GM18861 (cell line): ENCODE data around the gene TOP2A.
"Not testable (repeated sequence)": the region's sequence is repeated elsewhere in the genome, so short reads cannot be mapped to it uniquely, and the experiment has no call there.

Source experiments
- ATAC-seq: cut with Tn5 transposase; IDR thresholded peaks from one replicate; pipeline ENCODE4 v1.9.1; 2021; ENCODE audit not compliant: unreplicated experiment

TOP2A gene

DNA sequence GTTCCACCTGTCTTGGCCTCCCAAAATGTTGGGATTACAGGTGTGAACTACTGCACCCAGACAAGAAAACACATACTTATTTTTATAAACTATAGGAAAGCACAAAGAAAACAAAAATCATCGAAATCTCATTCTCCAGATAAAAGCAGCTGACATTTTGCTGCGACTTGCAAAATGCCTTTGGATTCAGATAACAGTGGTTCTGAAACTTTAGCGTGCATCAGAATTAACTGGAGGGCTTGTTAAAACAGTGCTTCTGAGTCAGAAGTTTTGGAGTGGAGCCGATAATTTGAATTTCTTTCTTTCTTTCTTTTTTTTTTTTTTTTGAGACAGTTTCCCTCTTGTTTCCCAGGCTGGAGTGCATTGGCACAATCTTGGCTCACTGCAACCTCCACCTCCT is 35.4 kb downstream of the TOP2A start:
- no peak for ATAC-seq

DNA sequence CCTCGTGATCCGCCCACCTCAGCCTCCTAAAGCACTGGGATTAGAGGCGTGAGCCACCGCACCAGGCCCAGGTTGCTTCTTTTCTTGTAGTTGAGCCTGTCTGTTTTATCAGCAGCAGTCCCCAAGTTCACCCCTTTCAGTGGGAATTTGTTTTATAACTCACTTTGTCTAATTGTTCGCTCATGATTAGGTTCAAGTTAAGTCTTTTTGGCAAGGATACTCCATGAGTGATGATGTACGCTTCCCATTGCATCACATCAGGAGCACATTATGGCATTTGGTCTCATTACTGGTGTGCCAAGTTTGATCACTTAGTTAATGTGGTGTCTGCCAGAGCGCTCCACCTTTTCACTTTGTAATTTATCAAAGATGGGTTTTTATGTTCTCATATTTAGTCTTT is 38.7 kb downstream of the TOP2A start:
- ATAC-seq, result no peak

DNA sequence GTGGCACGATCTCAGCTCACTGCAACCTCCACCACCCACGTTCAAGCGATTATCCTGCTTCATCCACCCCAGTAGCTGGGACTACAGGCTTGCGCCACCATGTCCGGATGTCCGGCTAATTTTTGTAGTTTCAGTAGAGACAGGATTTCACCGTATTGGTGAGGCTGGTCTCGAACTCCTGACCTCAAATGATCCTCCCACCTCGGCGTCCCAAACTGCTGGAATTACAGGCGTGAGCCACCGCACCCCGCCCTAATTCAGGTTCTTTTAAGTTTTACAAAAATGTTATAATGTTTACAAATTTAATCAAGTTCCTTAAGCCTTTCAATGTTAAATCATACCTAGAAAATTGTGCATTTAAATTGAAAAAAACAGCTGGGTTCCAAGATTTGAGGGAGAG is 39.9 kb downstream of the TOP2A start:
- ATAC-seq, result no peak

DNA sequence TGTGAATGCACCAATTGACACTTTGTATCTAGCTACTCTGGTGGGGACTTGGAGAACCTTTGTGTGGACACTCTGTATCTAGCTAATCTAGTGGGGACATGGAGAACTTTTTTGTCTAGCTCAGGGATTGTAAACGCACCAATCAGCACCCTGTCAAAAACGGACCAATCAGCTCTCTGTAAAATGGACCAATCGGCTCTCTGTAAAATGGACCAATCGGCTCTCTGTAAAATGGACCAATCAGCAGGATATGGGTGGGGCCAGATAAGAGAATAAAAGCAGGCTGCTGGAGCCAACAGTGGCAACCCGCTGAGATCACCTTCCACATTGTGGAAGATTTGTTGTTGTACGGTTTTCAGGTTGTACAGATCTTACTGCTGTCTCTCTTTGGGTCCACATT is 41.2 kb downstream of the TOP2A start:
- not testable (repeated sequence) for ATAC-seq

DNA sequence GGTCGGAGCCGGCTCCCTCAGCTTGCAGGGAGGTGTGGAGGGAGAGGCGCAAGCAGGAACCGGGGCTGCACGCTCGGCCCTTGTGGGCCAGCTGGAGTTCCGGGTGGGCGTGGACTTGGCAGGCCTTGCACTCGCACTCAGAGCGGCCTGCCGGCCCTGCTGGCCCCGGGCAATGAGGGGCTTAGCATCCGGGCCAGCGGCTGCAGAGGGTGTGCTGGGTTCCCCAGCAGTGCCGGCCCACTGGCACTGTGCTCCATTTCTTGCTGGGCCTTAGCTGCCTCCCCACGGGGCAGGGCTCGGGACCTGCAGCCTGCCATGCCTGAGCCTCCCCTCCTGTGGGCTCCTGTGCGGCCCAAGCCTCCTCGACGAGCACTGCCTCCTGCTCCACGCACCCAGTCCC is 41.9 kb downstream of the TOP2A start:
- ATAC-seq, result not testable (repeated sequence)

DNA sequence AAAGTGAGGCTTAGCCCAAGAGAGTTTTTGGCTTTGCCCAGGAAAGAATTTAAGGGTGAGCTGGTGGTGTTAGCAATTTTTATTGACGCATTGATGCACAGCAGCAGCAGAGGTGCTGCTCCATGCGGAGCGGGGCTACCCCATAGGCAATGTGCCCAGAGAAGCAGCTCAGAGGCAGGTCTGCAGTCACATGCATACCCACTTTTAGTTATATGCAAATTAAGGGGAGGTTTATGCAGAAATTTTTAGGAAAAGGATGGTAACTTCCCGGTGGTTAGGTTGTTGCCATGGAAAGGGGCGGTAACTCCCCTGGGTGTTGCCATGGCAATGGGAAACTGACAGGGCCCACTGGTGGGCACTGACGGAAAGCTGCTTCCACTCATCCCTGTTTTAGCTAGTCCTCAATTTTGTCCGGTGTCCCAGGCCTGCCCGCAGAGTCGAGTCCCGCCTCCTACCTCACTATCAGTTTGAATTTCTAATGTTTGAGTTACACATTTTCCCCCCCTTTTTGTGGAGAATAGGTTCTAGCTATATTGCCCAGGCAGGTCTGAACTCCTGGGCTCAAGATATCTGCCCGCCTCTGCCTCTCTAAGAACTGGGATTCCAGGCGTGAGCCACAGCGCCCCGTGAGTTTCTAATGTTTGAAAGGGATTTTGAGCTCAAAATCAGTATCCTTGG is 42.7 kb downstream of the TOP2A start:
- ATAC-seq, result no peak

DNA sequence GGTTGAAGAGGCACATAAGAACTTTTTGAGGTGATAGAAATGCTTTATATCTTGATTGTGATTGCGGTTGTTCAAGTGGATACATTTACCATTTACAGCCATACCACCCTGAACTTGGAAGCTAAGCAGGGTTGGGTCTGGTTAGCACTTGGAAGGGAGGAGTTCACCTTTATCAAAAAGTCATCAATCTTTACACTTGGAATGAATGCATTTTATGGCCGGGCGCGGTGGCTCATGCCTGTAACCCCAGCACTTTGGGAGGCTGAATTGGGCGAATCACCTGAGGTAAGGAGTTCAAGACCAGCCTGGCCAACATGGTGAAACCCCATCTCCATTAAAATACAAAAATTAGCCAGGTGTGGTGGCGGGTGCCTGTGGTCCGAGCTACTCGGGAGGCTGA is 43.7 kb downstream of the TOP2A start:
- ATAC-seq, result no peak

DNA sequence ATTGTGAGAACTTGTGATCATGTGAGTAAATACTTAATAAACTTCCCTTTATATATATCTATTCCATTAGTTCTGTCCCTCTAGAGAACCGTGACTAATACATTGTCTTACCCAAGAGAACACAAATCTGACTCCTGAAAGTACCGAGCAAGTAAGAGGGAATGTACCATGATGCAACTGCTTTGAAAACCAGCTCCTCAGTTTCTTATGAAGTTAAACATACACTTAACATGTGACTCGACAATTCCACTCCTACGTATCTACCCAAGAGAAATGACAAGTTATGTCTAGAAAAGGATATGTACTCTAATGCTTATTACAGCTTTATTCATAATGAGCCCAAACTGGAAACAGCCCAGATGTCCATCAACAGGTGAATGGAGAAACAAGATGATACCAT is 44.4 kb downstream of the TOP2A start:
- no peak for ATAC-seq

DNA sequence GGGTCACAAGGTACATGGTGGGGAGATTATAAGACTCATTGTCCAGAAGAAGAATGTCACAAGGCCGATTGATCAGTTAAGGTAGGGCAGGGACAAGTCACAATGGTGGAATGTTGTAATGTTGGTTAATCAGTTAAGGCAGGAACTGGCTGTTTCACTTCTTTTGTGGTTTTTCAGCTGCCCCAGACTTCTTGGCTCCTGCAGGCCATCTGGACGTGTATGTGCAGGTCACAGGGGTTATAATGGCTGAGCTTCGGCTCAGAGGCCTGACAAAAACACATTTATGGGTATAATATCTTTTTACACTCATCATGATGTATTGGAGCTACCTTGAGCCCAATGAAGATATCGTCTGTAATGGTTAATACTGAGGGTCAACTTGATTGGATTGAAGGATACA is 45.1 kb downstream of the TOP2A start:
- not testable (repeated sequence) for ATAC-seq

DNA sequence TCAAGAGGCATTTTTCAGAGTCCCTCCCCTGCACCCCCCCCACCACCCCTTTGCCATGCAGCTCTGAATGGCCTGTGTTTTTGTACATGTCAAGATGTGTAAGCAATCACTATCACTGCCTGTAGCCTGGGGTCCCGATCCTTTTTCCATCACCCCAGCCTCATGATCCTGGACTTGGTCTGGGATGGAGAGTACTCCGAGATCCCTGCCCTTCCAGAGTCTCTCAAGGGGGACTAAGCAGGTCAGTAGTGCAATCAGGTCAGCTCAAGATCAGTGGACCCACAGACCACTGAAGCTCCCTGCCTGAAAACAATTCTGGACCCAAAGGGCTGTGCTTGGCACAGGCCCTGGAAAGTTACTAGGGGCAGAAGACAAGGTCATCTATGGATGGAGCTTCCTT is 45.7 kb downstream of the TOP2A start:
- ATAC-seq, result no peak

DNA sequence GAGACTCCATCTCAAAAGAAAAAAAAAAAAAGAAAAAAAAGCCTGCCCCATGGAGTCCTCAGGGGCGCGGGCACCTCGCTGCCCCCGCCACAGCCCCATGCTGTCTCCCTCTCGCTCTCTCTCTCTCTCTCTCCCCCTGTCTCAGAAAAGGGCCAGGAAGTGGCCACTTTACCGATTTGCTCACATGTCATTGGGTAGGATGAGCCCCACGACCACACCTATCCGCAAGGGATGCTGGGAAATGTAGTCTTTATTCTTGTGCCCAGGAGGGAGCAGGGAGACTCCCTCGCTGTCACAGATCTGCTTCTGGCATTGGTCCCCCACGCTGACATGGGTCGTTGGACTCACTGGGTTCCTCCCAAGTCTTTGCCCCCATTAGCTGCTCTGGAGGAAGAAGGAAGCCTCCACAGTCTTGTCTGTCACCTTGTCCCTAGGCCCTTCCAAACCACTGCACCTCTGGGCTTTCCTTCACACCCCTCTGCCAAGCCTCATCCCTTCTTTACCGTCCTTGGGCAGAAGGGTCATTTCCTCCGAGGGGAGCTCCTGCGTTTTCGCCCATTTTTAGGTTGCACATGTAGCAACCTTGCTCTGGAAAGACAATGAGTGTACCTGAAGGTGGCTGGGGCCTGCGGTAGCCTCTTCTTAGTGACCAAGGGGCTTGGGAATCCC is 46.3 kb downstream of the TOP2A start:
- no peak for ATAC-seq

DNA sequence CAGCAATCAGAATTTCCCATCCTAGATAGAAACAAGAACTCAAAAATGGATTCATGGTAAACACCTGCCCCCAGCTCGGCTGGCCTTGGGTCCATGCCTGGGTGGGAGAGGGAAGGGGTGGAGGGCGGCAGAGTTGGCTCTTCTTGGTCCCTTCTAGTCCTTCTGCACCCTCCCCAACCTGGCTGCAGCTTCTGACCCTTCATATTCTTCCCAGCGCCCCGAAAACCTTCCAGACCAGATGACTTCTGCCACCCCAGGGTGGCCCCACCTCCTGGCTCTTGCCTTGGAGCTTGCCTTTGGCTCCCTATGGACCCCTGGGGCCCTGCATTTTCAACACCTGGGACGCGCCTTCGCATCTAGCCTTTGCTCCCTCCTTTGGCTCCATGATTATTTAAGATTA is 47.8 kb downstream of the TOP2A start:
- ATAC-seq, result no peak

DNA sequence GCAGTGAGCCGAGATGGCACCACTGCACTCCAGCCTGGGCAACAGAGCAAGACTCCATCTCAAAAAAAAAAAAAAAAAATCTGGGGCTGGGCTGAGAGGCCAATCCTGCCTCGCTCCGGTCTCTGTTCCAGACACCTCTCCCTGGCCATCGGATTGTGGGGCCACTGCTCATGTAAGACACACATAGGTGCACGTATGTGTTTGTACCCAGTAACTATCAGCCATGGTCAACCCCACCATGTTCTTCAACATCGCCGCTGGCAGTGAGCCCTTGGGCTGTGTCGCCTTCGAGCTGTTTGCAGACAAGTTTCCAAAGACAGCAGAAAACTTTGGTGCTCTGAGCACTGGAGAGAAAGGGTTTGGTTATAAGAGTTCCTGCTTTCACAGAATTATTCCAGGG is 50.0 kb downstream of the TOP2A start:
- ATAC-seq, result not testable (repeated sequence)

DNA sequence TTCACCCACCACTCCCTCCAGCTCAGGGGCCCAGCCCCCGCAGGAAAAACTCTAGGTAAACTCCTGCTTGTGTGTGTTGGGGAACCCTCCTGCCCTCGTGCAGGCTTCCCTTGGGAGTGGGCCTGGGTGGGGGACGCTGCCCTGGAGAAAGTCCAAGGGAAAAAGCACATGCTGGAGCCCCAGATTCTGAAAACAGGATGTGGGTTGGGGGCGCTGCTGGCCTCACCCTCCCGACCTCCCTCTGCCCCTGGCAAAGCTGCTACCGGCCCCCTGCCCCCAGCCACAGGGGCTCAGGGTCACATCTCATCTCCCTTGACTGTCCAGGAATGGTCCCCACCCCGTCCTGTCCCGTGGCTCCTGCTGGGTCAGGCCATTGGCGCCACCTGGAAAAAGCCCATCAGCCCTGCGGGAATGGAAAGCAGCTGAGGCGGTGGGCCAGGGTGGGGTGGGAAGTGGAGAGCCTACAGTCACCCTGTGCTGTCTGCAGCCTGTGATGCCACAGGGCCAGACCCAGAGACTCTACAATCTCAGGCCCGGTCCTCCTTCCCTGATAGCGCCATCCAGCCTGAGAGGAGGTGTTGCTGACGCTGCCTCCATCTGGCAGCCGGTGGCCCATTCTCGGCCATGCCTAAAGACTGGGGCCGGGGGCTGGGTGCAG is 50.7 kb downstream of the TOP2A start:
- ATAC-seq, result no peak

DNA sequence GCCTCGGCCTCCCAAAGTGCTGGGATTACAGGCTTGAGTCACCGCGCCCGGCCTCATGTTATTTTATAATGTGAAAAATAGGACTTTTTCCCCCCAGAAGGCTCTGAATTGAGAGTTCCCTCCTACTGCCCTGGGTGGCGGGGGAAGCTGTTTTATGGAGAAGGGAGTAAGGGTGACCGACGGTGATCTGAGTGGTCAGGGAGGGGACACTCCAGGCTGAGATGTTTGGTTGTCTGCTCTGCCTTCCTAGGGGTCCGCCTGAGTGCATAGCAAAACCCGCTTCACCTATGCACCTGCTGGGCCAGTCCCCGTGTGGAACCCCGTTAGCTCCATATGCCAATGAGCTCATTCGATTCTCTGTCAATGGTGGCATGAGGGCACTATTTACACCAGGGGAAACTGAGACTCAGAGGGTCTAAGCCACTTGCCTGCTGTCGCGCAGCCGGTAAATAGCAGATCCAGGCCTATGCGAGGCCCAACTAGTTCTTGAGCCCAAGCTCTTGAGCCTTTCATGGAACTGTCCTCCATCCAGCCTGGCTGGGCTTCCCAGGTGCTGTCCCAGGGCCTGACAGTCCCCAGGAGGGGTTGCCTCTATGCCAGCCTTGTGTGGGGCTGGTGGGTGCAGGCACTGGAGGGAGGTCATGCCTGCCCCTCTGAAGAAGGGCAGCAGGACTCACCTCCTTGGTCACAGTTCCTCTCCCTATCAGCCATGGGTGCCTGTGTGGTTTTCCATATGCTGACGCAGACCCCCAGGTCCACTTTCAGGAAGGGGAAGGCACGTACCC is 51.4 kb downstream of the TOP2A start:
- ATAC-seq, result no peak

DNA sequence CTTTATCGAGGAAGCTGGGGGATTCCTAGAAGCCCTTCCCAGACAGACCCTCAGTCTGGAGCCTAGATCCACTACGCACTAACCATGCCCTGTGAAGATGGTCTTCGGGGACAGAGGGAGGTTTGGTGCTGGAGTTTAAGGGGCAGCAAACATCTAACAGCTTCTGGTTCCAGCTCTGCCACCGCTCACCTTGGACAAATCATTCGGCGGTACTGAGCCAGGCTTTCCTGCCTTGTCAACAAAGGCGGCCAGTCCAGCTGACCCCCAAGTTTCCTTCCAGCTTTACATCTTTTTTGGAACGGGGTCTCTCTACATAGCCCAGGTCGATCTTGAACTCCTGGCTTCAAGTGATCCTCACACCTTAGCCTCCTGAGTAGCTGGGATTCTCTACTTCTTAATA is 52.8 kb downstream of the TOP2A start:
- no peak for ATAC-seq

DNA sequence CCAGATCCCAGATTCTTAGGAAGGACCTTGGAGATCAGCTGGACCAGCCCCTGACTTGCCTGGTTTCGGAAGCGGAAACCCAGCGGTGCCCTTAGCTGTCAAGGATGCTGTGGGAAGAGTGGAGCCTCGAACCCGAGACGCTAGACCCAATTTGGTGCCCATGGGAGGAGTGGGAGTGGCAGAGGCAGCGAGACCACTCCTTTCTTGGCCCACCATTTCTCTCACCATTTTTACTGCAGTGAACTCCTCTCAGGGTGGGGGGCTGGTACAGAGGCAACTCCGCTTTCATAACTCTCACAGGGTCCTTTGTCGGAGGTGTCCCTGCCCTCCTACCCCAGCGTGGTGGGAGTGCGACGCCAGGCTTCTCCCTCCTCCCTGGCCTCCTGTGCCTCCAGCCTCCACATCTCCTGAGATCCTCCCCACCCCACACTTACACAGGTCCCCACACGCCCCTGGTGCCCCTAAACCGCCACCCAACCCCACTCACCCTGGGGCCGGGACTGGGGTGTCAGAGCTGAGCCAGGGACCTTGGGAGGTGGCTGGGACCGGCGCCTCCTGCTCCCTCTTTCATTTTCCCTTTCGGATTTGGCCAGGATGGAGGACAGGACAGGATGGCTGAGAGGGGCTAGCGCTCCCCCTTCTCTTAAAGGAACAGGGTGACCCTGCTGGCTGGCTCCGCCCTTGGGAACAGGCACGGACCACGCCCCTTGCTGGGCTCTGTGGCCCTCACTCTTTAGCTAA is 53.4 kb downstream of the TOP2A start, which contains the start of gene GJD3:
GJD3 (minus strand) TSS at position 617 of the 741 bp plus-strand sequence. CDS start 922 bp downstream, outside the sequence.
- ATAC-seq, result no peak

DNA sequence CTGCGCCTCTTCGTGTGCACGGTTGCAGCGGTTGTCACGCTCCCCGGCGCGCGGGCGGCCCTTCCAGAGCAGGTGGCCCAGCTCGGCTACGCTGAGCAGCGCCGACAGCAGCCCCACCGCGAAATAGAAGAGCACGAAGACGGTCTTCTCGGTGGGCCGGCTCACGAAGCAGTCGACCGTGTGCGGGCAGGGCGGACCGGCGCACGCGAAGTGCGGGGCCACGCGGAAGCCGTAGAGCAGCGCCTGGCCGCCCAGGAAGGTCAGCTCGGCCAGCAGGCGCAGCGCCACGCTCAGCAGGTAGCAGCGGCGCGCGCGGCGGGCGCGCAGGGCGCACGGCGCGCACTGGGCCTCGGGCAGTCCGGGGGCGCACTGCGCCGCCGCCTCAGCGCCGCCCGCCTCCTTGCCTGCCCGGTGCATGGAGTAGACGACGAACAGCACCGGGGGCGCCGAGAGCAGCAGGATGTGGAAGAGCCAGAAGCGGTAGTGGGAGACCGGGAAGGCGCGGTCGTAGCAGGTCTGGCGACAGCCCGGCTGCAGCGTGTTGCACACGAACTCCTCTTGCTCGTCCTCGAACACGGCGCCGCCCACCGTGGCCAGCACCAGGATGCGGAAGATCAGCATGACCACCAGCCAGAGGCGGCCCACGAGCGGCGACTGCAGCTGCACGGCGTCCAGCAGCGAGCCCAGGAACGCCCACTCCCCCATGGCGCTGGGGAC is 54.4 kb downstream of the TOP2A start:
- no peak for ATAC-seq

DNA sequence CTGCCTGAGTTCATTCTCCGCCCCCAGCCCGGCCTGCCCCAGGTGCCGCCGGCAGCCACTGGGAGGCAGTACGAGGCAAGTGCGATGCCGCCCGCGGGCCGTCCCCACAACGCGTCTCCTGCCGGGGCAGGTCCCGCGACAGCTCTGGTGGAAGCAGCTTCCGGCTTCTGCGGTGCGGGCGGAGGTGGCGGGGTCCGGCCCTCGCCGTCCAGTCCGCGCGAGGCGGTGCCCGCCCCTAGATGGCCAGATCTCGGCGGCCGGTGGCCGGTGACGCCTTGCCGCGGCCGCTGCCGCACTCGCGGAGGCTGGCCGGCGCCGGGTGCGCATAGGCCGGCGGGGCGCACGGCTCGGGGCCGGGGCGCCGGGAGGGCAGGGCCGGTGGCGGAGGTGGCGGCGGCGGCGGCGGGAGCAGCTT is 55.0 kb downstream of the TOP2A start:
- ATAC-seq, result peak; percentile 56
